Measurements from ENCODE around the gene SPATA31D4. TPM values are rescaled to one million over a fixed set of nuclear protein-coding genes. Genes with fewer than 3 reads are reported as not detected.

Gene SPATA31D4
- total RNA-seq (2022; extraction: Qiagen RNA extraction; ENCODE audit: low read depth) = not detected in 5 replicates

GRCh38 chr9:81928305-81928704 lies at the start of gene SPATA31D4:
Gene SPATA31D4 (plus strand): TSS chr9:81928428. CDS start chr9:81928514, 86 bp downstream.

GRCh38 chr9:81943393-81943792 lies 15.2 kb downstream of the SPATA31D4 start, which contains the start of gene SPATA31D3:
Gene SPATA31D3 (plus strand): TSS chr9:81943500. CDS start chr9:81943586, 86 bp downstream.

Other genes with a start within 250 kb of the SPATA31D4 start
- gene TLE1, start 238.9 kb upstream of the SPATA31D4 start, total RNA-seq (2022; extraction: Qiagen RNA extraction; ENCODE audit: low read depth) = 85.5 to 88.9 TPM (median 87.8 TPM) in 5 replicates
- gene SPATA31D3, start 15.1 kb downstream of the SPATA31D4 start, total RNA-seq (2022; extraction: Qiagen RNA extraction; ENCODE audit: low read depth) = not detected in 5 replicates
- gene SPATA31D1, start 60.3 kb downstream of the SPATA31D4 start, total RNA-seq (2022; extraction: Qiagen RNA extraction; ENCODE audit: low read depth) = not detected in 5 replicates

Data from A549 treated with DMSO at 1 μM for 4 hours (cell line).